GM18526 (cell line): Measurements from ENCODE around the gene IDH3G.

Experiments used
- POLR2A ChIP-seq: IDR thresholded peaks from 3 replicates; pipeline ENCODE4 v1.6.1; 2011; ENCODE audit not compliant: insufficient read length; ENCODE audit errors: extremely low read depth

Gene IDH3G

GRCh38 chrX:153800746-153801145 lies 6.6 kb upstream of the IDH3G start:
- TF ChIP-seq POLR2A: no peak

GRCh38 chrX:153800177-153800722 lies 6.1 kb upstream of the IDH3G start:
- TF ChIP-seq POLR2A: no peak

GRCh38 chrX:153799326-153799725 lies 5.2 kb upstream of the IDH3G start:
- TF ChIP-seq POLR2A: no peak

GRCh38 chrX:153797415-153798015 lies 3.3 kb upstream of the IDH3G start:
- TF ChIP-seq POLR2A: no peak

- no peak for TF ChIP-seq POLR2A
Observed at GRCh38 chrX:153794897-153795816, 982 bp upstream of the IDH3G start.

GRCh38 chrX:153793291-153793690 lies 884 bp downstream of the IDH3G start:
- no peak for TF ChIP-seq POLR2A

GRCh38 chrX:153792368-153792767 lies 1.8 kb downstream of the IDH3G start:
- no peak for TF ChIP-seq POLR2A

- no peak for TF ChIP-seq POLR2A
Observed at GRCh38 chrX:153791104-153791852, 2.9 kb downstream of the IDH3G start.

GRCh38 chrX:153789654-153790053 lies 4.5 kb downstream of the IDH3G start:
- TF ChIP-seq POLR2A: no peak

- no peak for TF ChIP-seq POLR2A
Observed at GRCh38 chrX:153786669-153787068, 7.5 kb downstream of the IDH3G start.

GRCh38 chrX:153784325-153784967 lies 9.7 kb downstream of the IDH3G start:
- TF ChIP-seq POLR2A: no peak

GRCh38 chrX:153783378-153784013 lies 10.7 kb downstream of the IDH3G start:
- no peak for TF ChIP-seq POLR2A

- TF ChIP-seq POLR2A: no peak
Observed at GRCh38 chrX:153782871-153783270, 11.3 kb downstream of the IDH3G start.

GRCh38 chrX:153782313-153782712 lies 11.9 kb downstream of the IDH3G start:
- no peak for TF ChIP-seq POLR2A
